Activated T-helper 1 cell treated with anti-CD3 and anti-CD28 coated beads, Interleukin-12 subunit alpha, Interleukin-12 subunit beta, Interleukin-2, Interleukin-4 antibody, amounts not matched to agents 30 ng/mL and 10 ng/mL and 1 ng/mL, durations not matched to agents 14 hours and 24 hours and 36 hours (primary cell): ENCODE data around the gene OR4Q2. TPM values are rescaled to one million over a fixed set of nuclear protein-coding genes. Genes with fewer than 3 reads are reported as not detected.
A peak's percentile ranks its signal among the peaks of the same experiment; 100 is the strongest.
"Not testable (repeated sequence)": the region's sequence is repeated elsewhere in the genome, so short reads cannot be mapped to it uniquely, and the experiment has no call there.

ENCODE experiments used
- DNase-seq: peaks from one replicate; pipeline ENCODE4 v3.0.0; 2021; ENCODE audit warnings: low spot score
- H3K27ac Mint-ChIP-seq: one replicate; pipeline ENCODE4 v1.8.0; 2021; ENCODE audit warnings: mild to moderate bottlenecking, mixed read lengths
- H3K27me3 Mint-ChIP-seq: one replicate; pipeline ENCODE4 v1.8.0; 2022; ENCODE audit warnings: mild to moderate bottlenecking, moderate library complexity, mixed read lengths; ENCODE audit not compliant: insufficient read depth
- H3K36me3 Mint-ChIP-seq: one replicate; pipeline ENCODE4 v1.8.0; 2021; ENCODE audit warnings: low read depth, mixed read lengths
- H3K4me1 Mint-ChIP-seq: one replicate; pipeline ENCODE4 v1.8.0; 2021; ENCODE audit warnings: low read depth, mixed read lengths
- H3K4me3 Mint-ChIP-seq: one replicate; pipeline ENCODE4 v1.8.0; 2021; ENCODE audit warnings: mild to moderate bottlenecking, moderate library complexity, mixed read lengths
- H3K9me3 Mint-ChIP-seq: one replicate; pipeline ENCODE4 v1.8.0; 2021; ENCODE audit warnings: mixed read lengths
- intact Hi-C: fragments of 100-400 bp; cut with micrococcal nuclease; formaldehyde crosslinking; loops from one replicate; pipeline ENCODE4 v1.15.1; 2024
- total RNA-seq: library from RNA; stranded (reverse); gene quantifications from 2 replicates; pipeline ENCODE4 v1.2.3, GENCODE V29; 2022

The OR4Q2 gene
- total RNA-seq = not detected in 2 replicates

DNA sequence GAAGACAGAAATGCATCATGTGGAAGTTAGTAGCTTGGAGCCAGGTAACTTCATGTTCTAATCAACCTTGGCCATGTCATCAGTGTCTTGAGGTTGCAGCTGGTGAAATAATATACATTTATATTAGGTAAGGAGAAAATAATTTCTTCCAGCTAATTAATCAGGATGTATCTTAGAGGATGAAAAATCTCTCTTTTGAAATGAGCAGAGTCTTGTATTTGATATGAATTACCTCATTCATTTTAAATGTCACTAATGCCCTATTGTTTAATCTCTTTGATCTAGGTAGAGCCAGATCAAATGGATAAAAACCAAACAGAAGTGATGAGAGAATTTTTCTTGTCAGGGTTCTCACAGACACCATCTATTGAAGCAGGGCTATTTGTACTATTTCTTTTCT is at the start of gene OR4Q2:
OR4Q2 (plus strand) TSS at position 301 of the 400 bp plus-strand sequence.
- intact Hi-C loops = no loop called here

DNA sequence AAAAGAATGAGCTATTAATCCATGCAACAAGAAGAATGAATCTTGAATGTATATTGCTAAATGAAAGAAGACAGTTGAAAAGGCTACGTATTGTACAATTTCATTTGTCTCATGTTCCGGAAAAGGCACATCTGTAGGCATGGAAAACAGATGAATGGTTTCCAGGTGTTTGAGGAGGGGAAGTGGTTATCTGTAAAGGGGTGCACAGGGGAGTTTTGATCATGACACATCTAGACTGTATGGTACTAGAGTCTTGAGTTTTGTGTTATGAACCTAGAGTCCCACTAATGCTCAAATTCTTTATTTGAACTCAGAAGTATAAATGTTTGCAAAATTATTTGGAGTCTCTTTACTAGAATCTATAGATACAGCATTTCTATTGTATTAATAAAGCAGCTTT is 32.2 kb upstream of the OR4Q2 start:
- H3K9me3 Mint-ChIP-seq, intact Hi-C loops, H3K4me3 Mint-ChIP-seq, H3K27me3 Mint-ChIP-seq, DNase-seq, H3K27ac Mint-ChIP-seq, H3K36me3 Mint-ChIP-seq, H3K4me1 Mint-ChIP-seq: not testable (repeated sequence)

More for the DNA sequence above, at the start of gene OR4Q2:
- DNase-seq = no peak
- H3K4me1 Mint-ChIP-seq = no peaks in the 10 kb centered on the region
- H3K27me3 Mint-ChIP-seq = no peaks in the 10 kb centered on the region
- H3K36me3 Mint-ChIP-seq = no peaks in the 10 kb centered on the region
- H3K4me3 Mint-ChIP-seq = no peak within 1 kb of the TSS
- peaks cover 7% of the 10 kb centered on the region for H3K9me3 Mint-ChIP-seq
- H3K27ac Mint-ChIP-seq = no peak within 1 kb of the TSS

DNA sequence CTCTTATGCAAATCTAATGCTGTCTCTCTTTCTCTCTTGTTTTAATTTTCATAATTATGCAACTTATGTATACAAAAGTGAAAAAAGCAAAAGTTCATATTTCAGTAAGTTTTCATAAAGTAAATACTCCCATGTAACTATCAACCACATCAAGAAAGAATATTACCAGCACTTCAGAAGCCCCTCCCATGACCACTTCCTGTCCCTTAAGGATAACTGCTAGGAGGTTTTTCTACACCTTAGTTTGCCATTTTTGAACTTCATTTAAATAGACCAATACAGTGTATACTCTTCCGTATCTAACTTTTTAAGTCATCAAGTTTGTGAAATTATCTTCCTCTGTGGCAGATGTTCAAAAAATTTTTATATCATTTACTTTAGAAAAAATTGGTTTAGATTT is 27.1 kb upstream of the OR4Q2 start:
- H3K36me3 Mint-ChIP-seq = no peaks in the 10 kb centered on the region
- DNase-seq = peak; percentile 11
- H3K4me3 Mint-ChIP-seq = peak overlapping the region; percentile 17
- intact Hi-C loops = no loop called here
- peaks cover 4% of the 10 kb centered on the region for H3K27me3 Mint-ChIP-seq
- peaks cover 11% of the 10 kb centered on the region for H3K4me1 Mint-ChIP-seq
- H3K9me3 Mint-ChIP-seq = no peaks in the 10 kb centered on the region
- H3K27ac Mint-ChIP-seq = no peak overlapping the region

DNA sequence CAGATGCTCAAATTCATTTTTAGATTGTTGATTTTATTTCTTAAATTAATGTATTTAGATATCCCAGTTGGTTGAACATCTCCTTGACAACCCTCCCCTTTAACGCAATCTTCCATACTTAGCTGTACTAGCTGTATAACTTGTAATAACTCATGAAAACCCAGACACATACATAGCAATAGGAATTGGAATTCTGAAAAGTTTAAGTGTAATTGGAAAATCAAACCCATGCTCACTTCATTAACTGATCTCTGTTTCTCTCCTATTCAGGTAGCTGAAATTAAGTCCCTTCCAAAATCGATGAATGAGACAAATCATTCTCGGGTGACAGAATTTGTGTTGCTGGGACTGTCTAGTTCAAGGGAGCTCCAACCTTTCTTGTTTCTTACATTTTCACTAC is 26.7 kb upstream of the OR4Q2 start, which contains the start of gene OR4K15:
OR4K15 (plus strand) TSS at position 301 of the 400 bp plus-strand sequence; CDS start at position 301, 0 bp downstream.
- DNase-seq = no peak
- Mint-ChIP-seq H3K4me1 (peaks cover 11% of the 10 kb centered on the region), H3K27ac (no peak within 1 kb of the TSS), H3K4me3 (peak within 1 kb of the TSS; percentile 17), H3K36me3 (no peaks in the 10 kb centered on the region), H3K27me3 (peaks cover 3% of the 10 kb centered on the region), H3K9me3 (peaks cover 2% of the 10 kb centered on the region)
- intact Hi-C loops = no loop called here

DNA sequence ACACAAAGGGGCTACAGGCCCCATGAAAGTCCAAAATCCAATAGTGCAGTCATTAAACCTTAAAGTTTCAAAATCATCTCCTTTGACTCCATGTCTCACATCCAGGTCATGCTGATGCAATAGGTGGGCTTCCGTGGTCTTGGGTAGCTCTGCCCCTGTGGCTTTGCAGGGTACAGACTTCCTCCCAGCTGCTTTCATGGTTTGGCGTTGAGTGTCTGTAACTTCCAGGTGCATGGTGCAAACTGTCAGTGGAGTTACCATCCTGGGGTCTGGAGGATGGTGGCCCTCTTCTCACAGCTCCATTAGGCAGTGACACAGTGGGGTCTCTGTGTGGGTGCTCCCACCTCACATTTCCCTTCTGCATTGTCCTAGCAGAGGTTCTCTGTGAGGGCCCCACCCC is 8.5 kb upstream of the OR4Q2 start:
- intact Hi-C loops = no loop called here
- no peak overlapping the region for H3K4me3 Mint-ChIP-seq
- H3K9me3 Mint-ChIP-seq = peaks cover 11% of the 10 kb centered on the region
- H3K27ac Mint-ChIP-seq = no peak overlapping the region
- no peaks in the 10 kb centered on the region for H3K36me3 Mint-ChIP-seq
- H3K4me1 Mint-ChIP-seq = no peaks in the 10 kb centered on the region
- peaks cover 3% of the 10 kb centered on the region for H3K27me3 Mint-ChIP-seq
- no peak for DNase-seq

DNA sequence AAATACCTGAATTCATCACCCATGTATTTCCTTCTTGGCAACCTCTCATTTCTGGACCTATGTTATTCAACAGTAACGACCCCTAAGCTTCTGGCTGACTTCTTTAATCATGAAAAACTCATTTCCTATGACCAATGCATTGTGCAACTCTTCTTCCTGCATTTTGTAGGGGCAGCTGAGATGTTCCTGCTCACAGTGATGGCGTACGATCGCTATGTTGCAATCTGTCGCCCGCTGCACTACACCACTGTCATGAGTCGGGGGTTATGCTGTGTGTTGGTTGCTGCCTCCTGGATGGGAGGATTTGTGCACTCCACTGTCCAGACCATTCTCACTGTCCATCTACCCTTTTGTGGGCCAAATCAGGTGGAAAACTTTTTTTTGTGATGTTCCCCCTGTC is 356 bp downstream of the OR4Q2 start:
- H3K27ac Mint-ChIP-seq = no peak overlapping the region
- DNase-seq = no peak
- no peaks in the 10 kb centered on the region for H3K36me3 Mint-ChIP-seq
- intact Hi-C loops = no loop called here
- no peaks in the 10 kb centered on the region for H3K4me1 Mint-ChIP-seq
- H3K27me3 Mint-ChIP-seq = no peaks in the 10 kb centered on the region
- no peak overlapping the region for H3K4me3 Mint-ChIP-seq
- H3K9me3 Mint-ChIP-seq = peaks cover 7% of the 10 kb centered on the region

DNA sequence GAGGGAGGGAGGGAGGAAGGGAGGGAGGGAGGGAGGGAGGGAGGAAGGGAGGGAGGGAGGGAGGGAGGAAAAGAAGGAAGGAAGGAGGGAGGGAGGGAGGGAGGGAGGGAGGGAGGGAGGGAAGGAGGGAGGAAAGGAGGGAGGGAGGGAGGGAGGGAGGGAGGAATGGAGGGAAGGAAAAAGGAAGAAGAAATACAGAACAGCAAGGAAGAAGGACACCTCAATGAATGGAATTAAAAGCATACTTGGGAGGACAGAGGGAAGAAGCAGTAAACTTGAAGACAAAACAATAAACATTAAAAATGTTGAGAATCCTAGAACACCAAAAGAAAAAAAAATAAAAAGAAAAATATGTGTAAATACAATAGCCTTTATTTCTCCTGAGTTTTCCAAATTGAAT is 6.2 kb downstream of the OR4Q2 start:
- no peak for DNase-seq
- Mint-ChIP-seq H3K9me3 (peaks cover 12% of the 10 kb centered on the region), H3K27me3 (peaks cover 1% of the 10 kb centered on the region), H3K27ac (no peak overlapping the region), H3K36me3 (no peaks in the 10 kb centered on the region), H3K4me3 (no peak overlapping the region), H3K4me1 (no peaks in the 10 kb centered on the region)
- intact Hi-C loops = no loop called here

DNA sequence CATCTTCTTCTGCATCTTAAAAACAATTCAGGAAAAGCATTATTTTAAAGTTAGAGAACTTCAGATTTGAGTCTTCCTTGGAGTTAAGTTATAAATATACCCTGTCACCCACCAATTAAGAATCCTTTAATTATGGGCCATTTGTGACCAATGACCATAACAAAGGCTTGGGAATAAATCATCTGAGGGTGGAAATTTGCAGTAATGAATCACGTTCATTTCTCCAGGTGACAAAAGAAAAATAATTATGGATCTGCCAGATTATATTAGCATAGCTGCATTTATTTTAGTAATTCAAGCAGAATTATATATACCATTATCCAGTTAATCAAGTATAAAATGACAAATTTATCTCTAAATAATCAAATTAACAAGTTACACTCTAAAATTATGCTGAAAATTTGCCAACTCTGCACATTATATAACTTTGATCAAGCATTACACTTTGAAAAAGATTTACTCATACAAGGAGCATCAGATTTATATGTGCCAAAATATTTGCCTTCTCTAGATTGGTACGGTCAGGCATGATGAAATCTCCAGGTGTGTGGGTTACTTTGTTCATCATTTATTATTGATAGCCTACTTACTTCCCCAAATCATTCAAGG is 17.4 kb downstream of the OR4Q2 start, which contains the start of gene OR4K14:
OR4K14 (minus strand) TSS at position 51 of the 609 bp plus-strand sequence. CDS start 4,114 bp downstream, outside the sequence.
- no peaks in the 10 kb centered on the region for H3K36me3 Mint-ChIP-seq
- intact Hi-C loops = no loop called here
- H3K27ac Mint-ChIP-seq = no peak within 1 kb of the TSS
- no peak within 1 kb of the TSS for H3K4me3 Mint-ChIP-seq
- no peaks in the 10 kb centered on the region for H3K4me1 Mint-ChIP-seq
- no peaks in the 10 kb centered on the region for H3K27me3 Mint-ChIP-seq
- no peak for DNase-seq
- H3K9me3 Mint-ChIP-seq = no peaks in the 10 kb centered on the region

DNA sequence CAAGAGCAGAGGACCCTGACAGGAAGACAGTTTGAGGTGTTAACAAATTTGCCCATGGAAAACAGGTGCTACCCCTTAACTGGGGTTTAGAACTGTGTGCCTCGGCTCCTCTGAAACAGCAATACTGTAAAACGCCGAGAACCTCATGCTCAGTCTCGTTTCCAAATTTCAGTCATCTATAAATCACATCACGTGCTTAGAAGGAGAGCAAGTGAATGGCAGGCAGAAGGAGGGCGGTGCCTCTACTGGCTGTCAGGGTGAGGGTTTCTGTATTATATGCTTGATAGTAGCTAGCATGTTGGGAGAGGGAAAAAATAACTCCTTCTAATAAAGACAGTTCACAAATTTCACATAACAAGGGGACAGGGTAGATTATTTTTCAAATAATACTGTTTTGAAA is 29.1 kb downstream of the OR4Q2 start:
- DNase-seq = no peak
- no peak overlapping the region for H3K4me3 Mint-ChIP-seq
- H3K9me3 Mint-ChIP-seq = no peaks in the 10 kb centered on the region
- intact Hi-C loops = no loop called here
- no peaks in the 10 kb centered on the region for H3K36me3 Mint-ChIP-seq
- H3K27me3 Mint-ChIP-seq = peaks cover 1% of the 10 kb centered on the region
- H3K27ac Mint-ChIP-seq = no peak overlapping the region
- no peaks in the 10 kb centered on the region for H3K4me1 Mint-ChIP-seq

DNA sequence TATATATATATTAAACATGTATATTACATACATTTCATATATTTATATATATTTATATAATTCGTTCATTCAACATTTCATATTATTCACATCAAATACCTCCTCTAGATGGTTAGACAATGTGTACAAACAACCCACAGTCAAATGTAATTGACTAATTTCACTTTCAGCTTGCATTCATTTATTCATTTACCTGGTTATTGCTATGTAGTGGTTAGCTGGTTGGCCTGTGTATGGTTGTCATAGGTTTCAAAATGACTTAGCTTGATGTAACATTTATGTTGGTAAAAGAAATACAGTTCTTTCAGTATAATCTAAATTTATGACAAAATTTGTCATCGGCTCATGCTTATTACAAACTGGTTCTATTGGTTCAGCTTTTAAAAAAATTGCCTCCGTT is 33.5 kb downstream of the OR4Q2 start:
- Mint-ChIP-seq H3K27ac (no peak overlapping the region), H3K4me1 (no peaks in the 10 kb centered on the region), H3K9me3 (peaks cover 4% of the 10 kb centered on the region), H3K27me3 (peaks cover 1% of the 10 kb centered on the region), H3K4me3 (no peak overlapping the region), H3K36me3 (no peaks in the 10 kb centered on the region)
- intact Hi-C loops = no loop called here
- no peak for DNase-seq

DNA sequence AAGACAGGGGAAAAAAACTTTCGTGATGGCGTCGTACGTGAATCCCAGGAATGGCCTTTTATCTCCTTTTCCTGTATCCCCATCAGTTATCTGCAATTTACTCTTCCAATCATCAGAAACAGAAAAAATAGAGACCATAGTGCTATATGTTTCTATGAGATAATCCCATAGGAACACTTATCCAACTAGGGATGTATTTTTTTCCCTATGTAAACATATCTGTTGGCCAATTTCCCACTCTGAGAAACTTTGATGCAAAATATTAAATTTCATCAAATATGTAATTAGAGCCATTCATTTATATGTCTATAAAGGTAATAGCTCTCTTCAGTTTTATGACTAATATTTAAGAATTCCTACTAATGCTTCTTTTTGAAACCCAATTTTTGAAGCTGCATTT is 34.0 kb downstream of the OR4Q2 start, which contains the start of gene OR4K13:
OR4K13 (minus strand) TSS at position 101 of the 400 bp plus-strand sequence. CDS start 1,280 bp downstream, outside the sequence.
- intact Hi-C loops = no loop called here
- Mint-ChIP-seq H3K27ac (no peak within 1 kb of the TSS), H3K4me1 (no peaks in the 10 kb centered on the region), H3K36me3 (no peaks in the 10 kb centered on the region), H3K9me3 (peaks cover 4% of the 10 kb centered on the region), H3K27me3 (peaks cover 1% of the 10 kb centered on the region), H3K4me3 (no peak within 1 kb of the TSS)
- DNase-seq = no peak

DNA sequence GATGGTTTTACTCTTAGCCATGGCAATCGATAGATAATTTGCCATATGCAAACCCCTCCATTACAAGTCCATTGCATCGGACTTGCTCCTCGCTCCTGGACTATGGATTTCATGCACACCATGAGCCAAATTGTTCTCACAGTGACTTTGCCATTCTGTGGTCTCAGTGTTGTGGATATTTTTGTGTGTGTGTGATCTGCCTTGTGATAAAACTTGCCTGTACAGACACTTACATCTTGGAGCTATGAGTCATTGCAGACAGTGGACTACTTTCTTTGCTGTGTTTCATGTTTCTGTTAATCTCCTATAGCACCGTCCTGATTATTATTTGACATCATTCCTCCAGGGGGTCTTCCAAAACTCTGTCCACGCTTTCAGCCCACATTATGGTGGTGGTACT is 42.3 kb downstream of the OR4Q2 start:
- Mint-ChIP-seq H3K36me3 (no peaks in the 10 kb centered on the region), H3K4me1 (no peaks in the 10 kb centered on the region), H3K4me3 (no peak overlapping the region), H3K9me3 (peaks cover 8% of the 10 kb centered on the region), H3K27ac (no peak overlapping the region), H3K27me3 (peaks cover 2% of the 10 kb centered on the region)
- intact Hi-C loops = no loop called here
- DNase-seq = no peak

DNA sequence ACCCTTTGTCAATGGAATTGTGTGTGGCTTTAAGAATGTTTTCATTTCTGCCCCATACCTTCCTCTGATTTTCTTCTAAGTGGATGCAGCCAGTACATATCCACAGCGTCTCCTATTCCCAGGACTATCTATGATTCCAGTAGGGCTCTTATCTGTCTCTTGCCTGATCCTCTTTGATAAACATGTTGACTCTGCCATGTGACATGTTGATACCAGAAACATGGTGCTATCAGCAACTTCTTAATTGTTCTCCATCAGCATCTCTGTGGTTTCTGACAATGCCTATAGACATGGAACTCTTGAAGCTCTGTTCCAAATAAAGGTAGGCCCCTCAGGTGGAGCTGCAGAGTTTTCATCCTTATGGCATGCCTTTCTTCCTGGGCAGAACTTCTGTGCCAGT is 46.2 kb downstream of the OR4Q2 start:
- no peaks in the 10 kb centered on the region for H3K36me3 Mint-ChIP-seq
- intact Hi-C loops = no loop called here
- no peaks in the 10 kb centered on the region for H3K4me1 Mint-ChIP-seq
- H3K27ac Mint-ChIP-seq = no peak overlapping the region
- H3K9me3 Mint-ChIP-seq = peaks cover 8% of the 10 kb centered on the region
- peaks cover 2% of the 10 kb centered on the region for H3K27me3 Mint-ChIP-seq
- no peak overlapping the region for H3K4me3 Mint-ChIP-seq
- no peak for DNase-seq
